Measurements from ENCODE around the gene TBX19.

TBX19 gene

GRCh38 chr1:168243198-168243597, 37.5 kb upstream of the TBX19 start:
- DNase-seq (ENCODE audit: low read depth), result no peak
- H3K4me3 ChIP-seq (ENCODE audit: low read depth, low read length), result no peak overlapping the region
- TF ChIP-seq MAX (IDR thresholded peaks at IDR 0.05; ENCODE audit: low read depth, low read length) (no peak), POLR2A (IDR thresholded peaks at IDR 0.05; ENCODE audit: extremely low read depth, insufficient read length) (no peak), MYC (IDR thresholded peaks at IDR 0.05; ENCODE audit: low read depth, low read length) (no peak), CTCF (IDR thresholded peaks at IDR 0.05; ENCODE audit: low read depth, low read length) (no peak)

GRCh38 chr1:168243636-168244212, 37.0 kb upstream of the TBX19 start:
- DNase-seq (ENCODE audit: low read depth), result no peak
- TF ChIP-seq CTCF (IDR thresholded peaks at IDR 0.05; ENCODE audit: low read depth, low read length) (no peak), MYC (IDR thresholded peaks at IDR 0.05; ENCODE audit: low read depth, low read length) (no peak), MAX (IDR thresholded peaks at IDR 0.05; ENCODE audit: low read depth, low read length) (no peak), POLR2A (IDR thresholded peaks at IDR 0.05; ENCODE audit: extremely low read depth, insufficient read length) (no peak)
- H3K4me3 ChIP-seq (ENCODE audit: low read depth, low read length), result no peak overlapping the region

GRCh38 chr1:168245042-168245441, 35.6 kb upstream of the TBX19 start:
- no peak overlapping the region for H3K4me3 ChIP-seq (ENCODE audit: low read depth, low read length)
- DNase-seq (ENCODE audit: low read depth), result no peak
- TF ChIP-seq POLR2A (IDR thresholded peaks at IDR 0.05; ENCODE audit: extremely low read depth, insufficient read length) (no peak), MYC (IDR thresholded peaks at IDR 0.05; ENCODE audit: low read depth, low read length) (no peak), MAX (IDR thresholded peaks at IDR 0.05; ENCODE audit: low read depth, low read length) (no peak), CTCF (IDR thresholded peaks at IDR 0.05; ENCODE audit: low read depth, low read length) (no peak)

- DNase-seq (ENCODE audit: low read depth), result no peak
- no peak overlapping the region for H3K4me3 ChIP-seq (ENCODE audit: low read depth, low read length)
- TF ChIP-seq MYC (IDR thresholded peaks at IDR 0.05; ENCODE audit: low read depth, low read length) (no peak), MAX (IDR thresholded peaks at IDR 0.05; ENCODE audit: low read depth, low read length) (no peak), CTCF (IDR thresholded peaks at IDR 0.05; ENCODE audit: low read depth, low read length) (no peak), POLR2A (IDR thresholded peaks at IDR 0.05; ENCODE audit: extremely low read depth, insufficient read length) (no peak)
Observed at GRCh38 chr1:168246506-168246905, 34.2 kb upstream of the TBX19 start.

- H3K4me3 ChIP-seq (ENCODE audit: low read depth, low read length), result no peak overlapping the region
- no peak for DNase-seq (ENCODE audit: low read depth)
- TF ChIP-seq POLR2A (IDR thresholded peaks at IDR 0.05; ENCODE audit: extremely low read depth, insufficient read length) (no peak), CTCF (IDR thresholded peaks at IDR 0.05; ENCODE audit: low read depth, low read length) (no peak), MYC (IDR thresholded peaks at IDR 0.05; ENCODE audit: low read depth, low read length) (no peak), MAX (IDR thresholded peaks at IDR 0.05; ENCODE audit: low read depth, low read length) (no peak)
Observed at GRCh38 chr1:168252204-168252733, 28.4 kb upstream of the TBX19 start.
